PC-9 (cell line): ENCODE results near the gene TCAIM. TPM values are rescaled to one million over a fixed set of nuclear protein-coding genes. Genes with fewer than 3 reads are reported as not detected.

ENCODE experiments used
- BruUV-seq: library from RNA; stranded (reverse); fragments of 400-500 nt; replicated peaks from 2 replicates; lab custom pipeline; 2021; lab: Mats Ljungman, UMichigan
- CTCF ChIA-PET: fragments of 300-600 bp; sonication (Branson Sonifier 250); formaldehyde crosslinking; loops from one replicate; lab custom pipeline; 2022; ENCODE audit warnings: antibody characterized with exemption; lab: Charles Lee
- POLR2A ChIA-PET: fragments of 300-600 bp; sonication (Branson Sonifier 250); formaldehyde crosslinking; loops from one replicate; lab custom pipeline; 2022; ENCODE audit warnings: antibody characterized with exemption; ENCODE audit not compliant: unreplicated experiment; lab: Charles Lee
- DNase-seq, 2 experiments: peaks; one replicate each; pipeline versions ENCODE4 v3.0.0 to v3.0.0-alpha.2; 2015 to 2022; ENCODE audit warnings: mixed read lengths in 1 of 2
- H2AFZ ChIP-seq: fragments of 200-600 bp; sonication (generic); 2 replicates; pipeline ENCODE4 v1.8.1; 2017; ENCODE audit warnings: antibody characterized with exemption
- H3F3A ChIP-seq: fragments of 200-600 bp; sonication (generic); 2 replicates; pipeline ENCODE4 v1.8.1; 2017; ENCODE audit warnings: antibody characterized with exemption, mild to moderate bottlenecking, low read depth; ENCODE audit not compliant: insufficient read depth
- H3K27ac ChIP-seq: fragments of 200-600 bp; sonication (generic); 2 replicates; pipeline ENCODE4 v1.6.1; 2016; ENCODE audit warnings: mixed run types
- H3K27me3 ChIP-seq: fragments of 200-600 bp; sonication (generic); 2 replicates; pipeline ENCODE4 v1.6.1; 2016; ENCODE audit warnings: low read depth, mixed run types; ENCODE audit not compliant: insufficient read depth
- H3K36me3 ChIP-seq: fragments of 200-600 bp; sonication (generic); 2 replicates; pipeline ENCODE4 v1.6.1; 2016; ENCODE audit warnings: low read depth, mixed run types
- H3K4me1 ChIP-seq: fragments of 200-600 bp; sonication (generic); replicated peaks from 2 replicates; pipeline ENCODE4 v1.6.1; 2016; ENCODE audit warnings: mixed run types; ENCODE audit not compliant: insufficient read depth
- H3K4me2 ChIP-seq: fragments of 200-600 bp; sonication (generic); 2 replicates; pipeline ENCODE4 v1.6.1; 2017; ENCODE audit warnings: mixed run types
- H3K4me3 ChIP-seq: fragments of 200-600 bp; sonication (generic); 2 replicates; pipeline ENCODE4 v1.6.1; 2016; ENCODE audit warnings: mixed run types
- H3K79me2 ChIP-seq: fragments of 200-600 bp; sonication (generic); 2 replicates; pipeline ENCODE4 v1.6.1; 2017; ENCODE audit warnings: low read depth, mixed run types
- H3K9me2 ChIP-seq: fragments of 200-600 bp; sonication (generic); 2 replicates; pipeline ENCODE4 v1.8.1; 2017; ENCODE audit warnings: mild to moderate bottlenecking; ENCODE audit not compliant: insufficient read depth
- H3K9me3 ChIP-seq: fragments of 200-600 bp; sonication (generic); 2 replicates; pipeline ENCODE4 v1.8.1; 2016; ENCODE audit warnings: low read depth; ENCODE audit not compliant: insufficient read depth
- H4K20me1 ChIP-seq: fragments of 200-600 bp; sonication (generic); 2 replicates; pipeline ENCODE4 v1.8.1; 2017; ENCODE audit not compliant: insufficient read depth
- CTCF ChIP-seq: fragments of 200-600 bp; sonication (generic); conservative IDR thresholded peaks from 2 replicates; pipeline ENCODE4 v1.6.1; 2017; ENCODE audit warnings: mixed run types, antibody characterized with exemption, mild to moderate bottlenecking, moderate library complexity
- EZH2 ChIP-seq: fragments of 200-600 bp; sonication (generic); IDR thresholded peaks from 2 replicates; pipeline ENCODE4 v1.8.0; 2017; ENCODE audit warnings: antibody characterized with exemption, low read depth
- intact Hi-C: fragments of 100-400 bp; cut with micrococcal nuclease; formaldehyde crosslinking; loops from one replicate; pipeline ENCODE4 v1.10.0; 2022; ENCODE audit not compliant: unreplicated experiment
- total RNA-seq: library from RNA; stranded (reverse); gene quantifications from 2 replicates; pipeline ENCODE4 v1.2.3, GENCODE V29; 2021

TCAIM gene
- total RNA-seq, 1 experiment from 2014 or later, result 28.3 TPM

DNA sequence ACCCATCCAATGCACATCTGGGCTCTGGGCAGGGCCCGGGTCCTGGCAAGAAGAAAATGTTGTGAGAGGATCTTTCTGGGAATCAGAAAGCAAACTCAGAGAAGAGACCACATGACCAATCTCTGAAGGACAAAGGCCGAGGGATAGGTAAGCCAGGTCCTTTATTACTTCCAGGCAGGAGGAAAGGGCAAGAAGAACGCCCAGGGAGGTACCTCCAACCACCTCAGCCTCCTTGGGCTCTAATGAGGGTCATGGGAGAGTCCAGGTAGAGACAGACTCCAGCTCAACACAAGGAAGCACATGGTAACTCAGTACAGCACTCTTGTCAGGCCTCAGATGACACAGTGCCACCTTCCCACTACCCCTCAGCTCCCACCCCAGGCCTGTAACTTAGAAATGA is 112.9 kb downstream of the TCAIM start:
- Histone ChIP-seq H3K4me2 (no peak overlapping the region), H3K27ac (no peak overlapping the region), H3K79me2 (no peaks in the 10 kb centered on the region), H4K20me1 (no peaks in the 10 kb centered on the region), H2AFZ (no peak overlapping the region), H3K4me3 (no peak overlapping the region), H3F3A (no peaks in the 10 kb centered on the region), H3K9me2 (no peaks in the 10 kb centered on the region), H3K9me3 (no peaks in the 10 kb centered on the region), H3K36me3 (peaks cover 24% of the 10 kb centered on the region; the same call in 1 of the 2 replicates), H3K4me1 (no peaks in the 10 kb centered on the region), H3K27me3 (no peaks in the 10 kb centered on the region)
- TF ChIP-seq EZH2 (no peak), CTCF (no peak)
- BruUV-seq, result no TSS peak
- POLR2A ChIA-PET, result interaction anchor here (0.7 kb wide), 1 partner anchor 26 kb away, joined by 6 read pairs; the partner anchor contains the start of gene ZNF445
- no peak for DNase-seq
- intact Hi-C loops, result no loop called here
- CTCF ChIA-PET, result no interaction called here

- no peak for DNase-seq
- Histone ChIP-seq H3K9me2 (no peaks in the 10 kb centered on the region), H4K20me1 (no peaks in the 10 kb centered on the region), H3K9me3 (no peaks in the 10 kb centered on the region), H3K4me3 (no peak overlapping the region), H3K4me1 (no peaks in the 10 kb centered on the region), H3K27ac (no peak overlapping the region), H3K79me2 (no peaks in the 10 kb centered on the region), H3K36me3 (0 out of 2 replicates have a peak, but pooled peaks cover 5% of the 10 kb centered on the region), H3K4me2 (no peak overlapping the region), H3F3A (no peaks in the 10 kb centered on the region), H2AFZ (no peak overlapping the region), H3K27me3 (no peaks in the 10 kb centered on the region)
- intact Hi-C loops, result no loop called here
- POLR2A ChIA-PET, result no interaction called here
- no TSS peak for BruUV-seq
- TF ChIP-seq CTCF, result no peak
- TF ChIP-seq EZH2, result no peak
- CTCF ChIA-PET, result interaction anchor here (0.7 kb wide), 1 partner anchor 1177 kb away, joined by 4 read pairs; no protein-coding TSS in a partner anchor
These were observed 115.7 kb downstream of the TCAIM start for GRCh38 chr3:44454258-44454657.

- Histone ChIP-seq H3K36me3 (no peaks in the 10 kb centered on the region), H2AFZ (no peak overlapping the region), H3K4me3 (no peak overlapping the region), H3K4me1 (no peaks in the 10 kb centered on the region), H4K20me1 (no peaks in the 10 kb centered on the region), H3K9me2 (no peaks in the 10 kb centered on the region), H3K79me2 (no peaks in the 10 kb centered on the region), H3K4me2 (no peak overlapping the region), H3K27ac (no peak overlapping the region), H3F3A (no peaks in the 10 kb centered on the region), H3K9me3 (no peaks in the 10 kb centered on the region), H3K27me3 (no peaks in the 10 kb centered on the region)
- intact Hi-C loops, result no loop called here
- DNase-seq, result no peak
- ChIA-PET POLR2A (no interaction called here), CTCF (no interaction called here)
- TF ChIP-seq CTCF (no peak), EZH2 (no peak)
- BruUV-seq, result no TSS peak
These were observed 116.8 kb downstream of the TCAIM start for GRCh38 chr3:44455318-44455717.

Other genes starting within 250 kb of the TCAIM start
- gene TOPAZ1, start 96.9 kb upstream of the TCAIM start, total RNA-seq, result not detected in 2 replicates
- gene ZNF445, start 138.9 kb downstream of the TCAIM start, total RNA-seq, result 15.9 and 20.3 TPM in 2 replicates
- gene ZKSCAN7, start 216.4 kb downstream of the TCAIM start, total RNA-seq, result 0.83 TPM in 2 replicates
- 1.0 and 1.2 TPM in 2 replicates for gene ZNF660, start 246.2 kb downstream of the TCAIM start, total RNA-seq